PFSK-1 (cell line): ENCODE measurements around the gene BAK1.

Source experiments
- FOXP2 ChIP-seq: optimal IDR thresholded peaks from 2 replicates; pipeline ENCODE3; 2011; ENCODE audit warnings: borderline replicate concordance, control low read depth, inconsistent platforms; ENCODE audit not compliant: insufficient read depth; ENCODE audit errors: extremely low read length, extremely low read depth
- POLR2AphosphoS5 ChIP-seq: IDR thresholded peaks from 2 replicates; pipeline ENCODE4 v1.6.1; 2012; ENCODE audit warnings: low read depth, mild to moderate bottlenecking, control low read depth, low read length, moderate library complexity
- REST ChIP-seq, 2 experiments: IDR thresholded peaks; 2 replicates each; pipeline versions ENCODE4 v1.6.1 to v1.8.0; 2011 to 2012; ENCODE audit warnings: low read depth in 2 of 2, low read length in 2 of 2, control low read depth in 1 of 2, inconsistent platforms in 1 of 2, mild to moderate bottlenecking in 1 of 2, moderate library complexity in 1 of 2; ENCODE audit not compliant: insufficient read depth in 1 of 2
- SIN3A ChIP-seq: IDR thresholded peaks from 2 replicates; pipeline ENCODE4 v1.6.1; 2012; ENCODE audit warnings: mild to moderate bottlenecking, low read length, moderate library complexity, borderline replicate concordance; ENCODE audit not compliant: insufficient read depth
- TAF1 ChIP-seq: IDR thresholded peaks from 2 replicates; pipeline ENCODE4 v1.6.1; 2012; ENCODE audit warnings: low read length, control low read depth, borderline replicate concordance; ENCODE audit not compliant: insufficient read depth

- no peak for TF ChIP-seq SIN3A
- no peak for TF ChIP-seq POLR2AphosphoS5
- no peak for TF ChIP-seq REST (IDR thresholded peaks at IDR 0.05; ENCODE audit: insufficient read depth in 1 of 2, low read depth in 2 of 2, low read length in 2 of 2)
- TF ChIP-seq TAF1 = no peak
- TF ChIP-seq FOXP2 = no peak
Observed at GRCh38 chr6:33607126-33607783, 27.2 kb upstream of the BAK1 start.
